ENCODE measurements around the gene LPCAT4. TPM values are rescaled to one million over a fixed set of nuclear protein-coding genes. Genes with fewer than 3 reads are reported as not detected.

Gene LPCAT4
- total RNA-seq, 1 experiment from 2014 or later, result 25.4 TPM

Small RNAs within 50 kb of the gene (small RNA-seq; reads per million reads assigned to genes)
- gene MIR1233-1 (not detected), gene RF00019 (not detected)

Other genes starting within 250 kb of the LPCAT4 start
- 25.9 and 29.8 TPM in 2 replicates for gene KATNBL1, start 157.1 kb downstream of the LPCAT4 start, total RNA-seq (2014; rRNA removed; shearing (Covaris generic))
- gene EMC4, start 142.2 kb downstream of the LPCAT4 start, total RNA-seq (2014; rRNA removed; shearing (Covaris generic)), result 171 and 173 TPM in 2 replicates
- gene SLC12A6, start 29.4 kb downstream of the LPCAT4 start, total RNA-seq (2014; rRNA removed; shearing (Covaris generic)), result 9.3 TPM in 2 replicates
- gene NOP10, start 24.1 kb downstream of the LPCAT4 start, total RNA-seq (2014; rRNA removed; shearing (Covaris generic)), result 276 and 421 TPM in 2 replicates
- not detected in 2 replicates for gene NUTM1, start 23.9 kb downstream of the LPCAT4 start, total RNA-seq (2014; rRNA removed; shearing (Covaris generic))
- gene GOLGA8A, start 70.6 kb upstream of the LPCAT4 start, total RNA-seq (2014; rRNA removed; shearing (Covaris generic)), result 7.6 and 11.9 TPM in 2 replicates
- 8.5 and 9.6 TPM in 2 replicates for gene GOLGA8B, start 216.5 kb upstream of the LPCAT4 start, total RNA-seq (2014; rRNA removed; shearing (Covaris generic))

All from HT1080 (cell line).